DOHH2 (cell line): Measurements from ENCODE around the gene RND2.

ENCODE experiments used
- CTCF ChIP-seq: fragments of 200-600 bp; sonication (generic); IDR thresholded peaks from one replicate; pipeline ENCODE4 v1.5.1; 2014; ENCODE audit warnings: antibody characterized with exemption, mild to moderate bottlenecking, low read depth, low read length; ENCODE audit not compliant: poor library complexity, severe bottlenecking
- EZH2phosphoT487 ChIP-seq: fragments of 200-600 bp; sonication (generic); IDR thresholded peaks from 2 replicates; pipeline ENCODE4 v1.6.1; 2017; ENCODE audit warnings: borderline replicate concordance, mild to moderate bottlenecking, antibody characterized with exemption, low read length, moderate library complexity, mixed read lengths

GRCh38 chr17:43079641-43080302 lies 54.7 kb downstream of the RND2 start:
- TF ChIP-seq CTCF = no peak
- TF ChIP-seq EZH2phosphoT487 = no peak
